Renal cortical epithelial cell (primary cell): ENCODE measurements around the gene VPS50. TPM values are rescaled to one million over a fixed set of nuclear protein-coding genes. Genes with fewer than 3 reads are reported as not detected.
A peak's percentile ranks its signal among the peaks of the same experiment; 100 is the strongest.
"Not testable (repeated sequence)": the region's sequence is repeated elsewhere in the genome, so short reads cannot be mapped to it uniquely, and the experiment has no call there.

Source experiments
- DNase-seq: peaks from one replicate; pipeline ENCODE4 v3.0.0-alpha.2; 2011; ENCODE audit warnings: low read depth
- total RNA-seq: library from RNA; depleted of rRNA; stranded (reverse); fragments of >200 nt; gene quantifications from 2 replicates; pipeline ENCODE4 v1.2.3, GENCODE V29; 2014

VPS50 gene
- total RNA-seq, 1 donor from 2014 or later, result 49.3 TPM

GRCh38 chr7:93337052-93337451 is 104.9 kb downstream of the VPS50 start:
- DNase-seq, result no peak

DNA sequence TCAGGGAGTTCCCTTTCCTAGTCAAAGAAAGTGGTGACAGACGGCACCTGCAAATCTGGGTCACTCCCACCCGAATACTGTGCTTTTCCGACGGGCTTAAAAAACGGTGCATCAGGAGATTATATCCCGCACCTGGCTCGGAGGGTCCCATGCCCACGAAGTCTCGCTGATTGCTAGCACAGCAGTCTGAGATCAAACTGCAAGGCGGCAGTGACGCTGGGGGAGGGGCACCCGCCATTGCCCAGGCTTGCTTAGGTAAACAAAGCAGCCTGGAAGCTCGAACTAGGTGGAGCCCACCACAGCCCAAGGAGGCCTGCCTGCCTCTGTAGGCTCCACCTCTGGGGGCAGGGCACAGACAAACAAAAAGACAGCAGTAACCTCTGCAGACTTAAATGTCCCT is 110.0 kb downstream of the VPS50 start:
- DNase-seq, result not testable (repeated sequence)

- DNase-seq, result peak; percentile 4
These were observed 118.2 kb downstream of the VPS50 start for GRCh38 chr7:93350338-93350737.

DNA sequence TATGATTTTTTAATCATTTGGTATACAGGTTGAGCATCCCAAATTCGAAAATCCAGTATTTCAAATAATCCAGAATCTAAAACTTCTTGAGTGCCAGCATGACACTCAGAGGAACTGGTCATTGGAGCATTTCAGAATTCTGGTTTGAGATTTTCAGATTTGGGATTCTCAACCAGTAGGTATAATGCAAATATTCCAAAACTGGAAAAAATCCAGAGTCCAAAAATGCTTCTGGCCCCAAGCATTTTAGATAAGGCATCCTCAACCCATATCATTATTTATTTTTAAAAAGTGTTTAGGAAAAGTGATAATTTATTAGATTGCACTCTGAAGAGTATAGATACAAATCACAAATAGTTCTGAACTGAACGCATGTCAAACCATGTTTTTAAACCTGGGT is 120.7 kb downstream of the VPS50 start:
- no peak for DNase-seq

- no peak for DNase-seq
These were observed 122.6 kb downstream of the VPS50 start for GRCh38 chr7:93354815-93355214.

- DNase-seq, result peak; percentile 9
These were observed 127.5 kb downstream of the VPS50 start for GRCh38 chr7:93359520-93360198.

GRCh38 chr7:93361853-93362252 is 129.7 kb downstream of the VPS50 start:
- DNase-seq, result no peak

- DNase-seq, result no peak
These were observed 132.6 kb downstream of the VPS50 start for GRCh38 chr7:93364806-93365205.

DNA sequence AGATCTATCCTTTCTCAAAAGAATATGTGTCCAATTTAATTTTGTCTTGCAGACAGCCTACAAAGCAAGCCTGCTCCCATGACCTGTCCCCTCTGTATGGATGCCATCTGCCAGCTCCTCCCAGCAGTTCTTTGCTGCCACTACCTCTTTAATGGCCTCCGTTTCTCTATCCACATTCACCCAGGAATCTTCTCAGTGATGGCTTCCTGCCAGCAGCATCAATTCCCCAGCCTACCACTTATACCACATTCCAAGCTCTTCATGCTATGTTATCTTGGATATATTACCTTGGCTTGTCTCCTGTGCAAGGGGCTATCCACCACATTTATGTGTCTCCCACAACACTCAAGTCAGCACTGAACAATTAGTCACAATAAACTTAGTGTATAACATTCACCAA is 133.2 kb downstream of the VPS50 start:
- no peak for DNase-seq

DNA sequence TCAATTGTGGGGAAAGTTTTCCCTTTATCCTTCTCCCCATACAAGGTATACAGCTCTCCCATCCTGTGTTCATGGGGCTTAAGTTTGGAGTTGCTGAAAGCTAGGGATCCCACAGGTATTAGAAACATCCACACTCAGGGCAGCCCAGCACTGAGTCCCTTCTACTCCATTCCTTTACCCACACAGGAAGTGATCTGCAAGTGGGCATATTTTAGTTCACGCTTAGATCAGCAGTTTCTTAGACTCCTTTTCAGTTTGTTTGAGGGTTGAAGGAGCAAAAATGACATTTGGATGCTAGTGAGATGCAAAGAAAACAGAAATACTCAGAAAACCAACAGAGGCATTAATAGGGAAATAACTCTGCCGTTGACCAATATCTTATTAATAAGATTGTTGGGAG is 134.7 kb downstream of the VPS50 start:
- DNase-seq, result no peak

GRCh38 chr7:93367254-93367653 is 135.1 kb downstream of the VPS50 start:
- no peak for DNase-seq

DNA sequence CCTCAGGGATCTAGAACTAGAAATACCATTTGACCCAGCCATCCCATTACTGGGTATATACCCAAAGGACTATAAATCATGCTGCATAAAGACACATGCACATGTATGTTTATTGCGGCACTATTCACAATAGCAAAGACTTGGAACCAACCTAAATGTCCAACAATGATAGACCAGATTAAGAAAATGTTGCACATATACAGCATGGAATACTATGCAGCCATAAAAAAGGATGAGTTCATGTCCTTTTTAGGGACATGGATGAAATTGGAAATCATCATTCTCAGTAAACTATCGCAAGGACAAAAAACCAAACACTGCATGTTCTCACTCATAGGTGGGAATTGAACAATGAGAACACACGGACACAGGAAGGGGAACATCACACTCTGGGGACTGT is 138.8 kb downstream of the VPS50 start:
- not testable (repeated sequence) for DNase-seq

DNA sequence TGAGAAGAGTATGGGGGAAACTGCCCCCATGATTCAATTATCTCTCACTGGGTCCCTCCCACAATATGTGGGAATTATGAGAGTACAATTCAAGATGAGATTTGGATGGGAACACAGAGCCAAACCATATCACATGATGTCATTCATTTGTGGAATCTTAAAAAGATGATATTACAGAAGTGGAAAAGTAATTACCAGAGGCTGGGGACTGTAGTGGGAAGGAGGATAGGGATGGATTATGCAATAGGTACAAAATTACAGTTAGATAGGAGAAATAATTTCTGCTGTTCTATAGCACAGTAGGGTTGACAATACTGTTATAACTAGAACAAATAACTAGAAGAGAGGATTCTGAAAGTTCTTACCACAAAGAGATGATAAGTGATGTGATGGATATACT is 141.4 kb downstream of the VPS50 start:
- no peak for DNase-seq

DNA sequence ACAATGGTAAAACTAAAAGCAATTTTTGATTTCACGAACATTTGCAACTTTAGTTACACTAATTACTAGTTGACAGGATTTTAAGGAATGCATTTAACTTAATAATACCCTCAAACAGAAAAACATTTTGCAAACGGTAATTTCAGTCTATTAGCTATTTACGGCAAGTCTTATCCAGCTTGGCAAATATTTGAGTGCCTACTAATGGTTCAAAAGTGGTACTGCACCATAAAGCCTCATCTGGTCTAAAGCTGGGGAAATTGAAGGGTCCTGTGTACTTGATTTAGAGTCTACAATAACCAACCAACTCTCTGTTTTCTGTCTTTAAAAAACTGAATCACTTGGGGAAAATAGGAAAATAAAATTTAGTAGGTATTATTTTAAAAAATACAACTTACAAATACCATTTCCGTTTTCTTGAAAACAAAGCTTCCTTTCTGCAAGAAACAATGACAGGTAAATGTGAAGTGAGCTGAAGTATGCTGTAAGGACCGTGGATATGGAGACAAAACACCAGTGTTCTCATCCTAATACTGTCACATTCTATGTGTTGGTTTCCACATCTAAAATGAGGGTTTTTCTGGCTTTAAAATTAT is 142.3 kb downstream of the VPS50 start:
- peak; percentile 56 for DNase-seq

GRCh38 chr7:93375603-93376002 is 143.4 kb downstream of the VPS50 start:
- no peak for DNase-seq

GRCh38 chr7:93378131-93378760 is 146.1 kb downstream of the VPS50 start:
- no peak for DNase-seq

GRCh38 chr7:93382362-93382761 is 150.2 kb downstream of the VPS50 start:
- no peak for DNase-seq

GRCh38 chr7:93390660-93391059 is 158.5 kb downstream of the VPS50 start:
- DNase-seq, result no peak

DNA sequence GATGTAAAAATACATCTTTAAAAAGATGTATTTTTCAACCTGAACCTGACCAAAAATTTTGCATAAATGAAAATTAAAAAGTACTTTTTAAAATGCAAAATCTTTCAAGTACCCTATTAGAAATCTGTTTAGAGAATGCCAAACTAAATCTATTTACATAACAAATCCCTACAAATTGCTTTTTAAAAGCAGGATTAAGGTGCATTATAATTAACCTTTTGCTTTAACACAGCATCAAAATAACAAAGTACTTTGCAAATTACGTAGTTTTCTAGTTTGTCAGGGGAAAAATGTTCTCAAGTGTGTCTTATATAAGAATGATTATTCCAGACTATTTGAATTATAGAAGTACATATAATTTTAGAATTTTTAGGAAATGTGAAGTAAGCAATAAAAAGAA is 160.8 kb downstream of the VPS50 start:
- DNase-seq, result no peak

GRCh38 chr7:93399642-93400041 is 167.5 kb downstream of the VPS50 start:
- no peak for DNase-seq

GRCh38 chr7:93402944-93403343 is 170.8 kb downstream of the VPS50 start:
- DNase-seq, result no peak

DNA sequence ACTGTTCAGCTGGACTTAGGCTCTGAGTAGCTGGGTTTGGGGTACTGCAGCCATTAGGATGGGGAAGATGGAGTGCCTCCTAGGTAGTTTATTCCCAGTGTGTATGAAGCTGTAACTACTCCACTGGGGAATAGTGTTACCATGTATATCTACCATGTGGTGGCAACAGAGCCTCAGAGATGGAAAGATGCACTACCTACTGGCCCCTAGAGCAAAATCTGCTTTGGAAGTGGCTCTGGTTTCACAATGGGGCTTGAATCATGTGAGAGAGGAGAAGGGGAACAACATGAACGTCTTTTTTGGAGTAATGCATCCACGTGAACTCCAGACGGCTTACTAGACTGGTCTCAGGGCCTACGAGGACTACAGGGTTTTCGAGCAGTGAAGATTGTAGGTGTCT is 175.1 kb downstream of the VPS50 start:
- DNase-seq, result no peak

DNA sequence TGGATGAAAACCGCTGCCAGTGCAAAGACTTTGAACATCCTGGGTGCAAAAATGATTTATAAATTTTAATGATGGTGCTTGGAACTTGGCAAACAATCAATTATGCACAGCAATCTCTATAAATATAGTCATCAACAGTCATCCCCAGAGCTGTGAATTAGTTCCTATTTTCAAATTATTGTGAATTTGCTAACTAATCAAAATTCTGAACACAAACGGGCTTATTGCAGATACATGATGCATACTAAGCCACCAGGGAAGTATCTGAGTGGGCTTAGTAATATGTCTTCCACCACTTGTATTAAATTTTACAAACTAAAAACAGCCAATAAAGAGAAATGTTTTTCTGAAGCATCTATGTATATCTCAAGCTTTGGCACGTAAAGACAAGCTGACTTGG is 177.2 kb downstream of the VPS50 start:
- no peak for DNase-seq
